HCT116 (cell line): ENCODE measurements around the gene SECISBP2L. TPM values are rescaled to one million over a fixed set of nuclear protein-coding genes. Genes with fewer than 3 reads are reported as not detected.

ENCODE experiments used
- ATAC-seq: fragments of 200-7000 bp; cut with Tn5 transposase; 2 replicates; pipeline ENCODE4 v1.9.1; 2020; ENCODE audit warnings: mild to moderate bottlenecking, moderate library complexity
- BruUV-seq: library from RNA; stranded (reverse); fragments of 400-500 nt; replicated peaks from 2 replicates; lab custom pipeline; 2021; lab: Mats Ljungman, UMichigan
- CTCF ChIA-PET: fragments of 300-600 bp; sonication (Branson Sonifier 250); formaldehyde crosslinking; loops from one replicate; lab custom pipeline; 2021; ENCODE audit warnings: antibody characterized with exemption; lab: Charles Lee
- POLR2A ChIA-PET: fragments of 300-600, 350-600 bp; sonication (Branson Sonifier 250); formaldehyde crosslinking; loops from one replicate; lab custom pipeline; 2021; ENCODE audit warnings: antibody characterized with exemption; lab: Charles Lee
- RAD21 ChIA-PET, 2 experiments: fragments of 300-600 bp; sonication (Branson Sonifier 250); formaldehyde crosslinking; loops; one replicate each; lab custom pipeline; 2023; ENCODE audit warnings: low total read pairs in 2 of 2; ENCODE audit not compliant: uncharacterized antibody in 2 of 2, unreplicated experiment in 2 of 2, low non-redundant PET in 1 of 2; lab: Charles Lee
- DNase-seq: peaks from one replicate; pipeline ENCODE4 v3.0.0-alpha.2; 2010; ENCODE audit warnings: low read depth, low spot score
- H2AFZ ChIP-seq: fragments of 200-600 bp; shearing (Covaris generic), sonication (generic); 2 replicates; pipeline ENCODE4 v1.6.1; 2017; ENCODE audit warnings: low read depth, mixed run types, mixed read lengths, antibody characterized with exemption, low read length; ENCODE audit not compliant: poor library complexity, severe bottlenecking
- H3K27ac ChIP-seq: 2 replicates; pipeline ENCODE4 v1.5.1; 2012; ENCODE audit warnings: low read depth, low read length
- H3K27me3 ChIP-seq: fragments of 200-600 bp; sonication (generic); 2 replicates; pipeline ENCODE4 v1.6.1; 2016; ENCODE audit warnings: mixed run types, low read length, mixed read lengths; ENCODE audit not compliant: insufficient read depth
- H3K36me3 ChIP-seq, 2 experiments: fragments of 200-500 bp in 1 of 2; fragments of 200-600 bp in 1 of 2; sonication (Bioruptor generic) in 1 of 2; sonication (generic) in 1 of 2; 2 replicates each; pipeline versions ENCODE4 v1.5.1 to v1.6.1; 2014 to 2016; ENCODE audit warnings: low read length in 2 of 2, inconsistent platforms in 1 of 2, mixed read lengths in 1 of 2, mixed run types in 1 of 2; ENCODE audit not compliant: insufficient read depth in 2 of 2, control insufficient read depth in 1 of 2
- H3K4me1 ChIP-seq, 2 experiments: fragments of 200-600 bp in 1 of 2; sonication (generic) in 1 of 2; 2 replicates each; pipeline versions ENCODE4 v1.5.1 to v1.6.1; 2012 to 2017; ENCODE audit warnings: low read length in 2 of 2, inconsistent platforms in 1 of 2, mild to moderate bottlenecking in 1 of 2, mixed read lengths in 1 of 2, mixed run types in 1 of 2, moderate library complexity in 1 of 2; ENCODE audit not compliant: insufficient read depth in 2 of 2, control insufficient read depth in 1 of 2
- H3K4me2 ChIP-seq: fragments of 200-600 bp; sonication (generic); 2 replicates; pipeline ENCODE4 v1.6.1; 2017; ENCODE audit warnings: mixed run types, low read length, mixed read lengths
- H3K4me3 ChIP-seq, 2 experiments: fragments of 200-600 bp in 1 of 2; sonication (generic) in 1 of 2; replicated peaks in 1 of 2; 2 replicates each; pipeline ENCODE4 v1.5.1; 2011 to 2016; ENCODE audit warnings: low read length in 2 of 2, control low read depth in 1 of 2, low read depth in 1 of 2, mild to moderate bottlenecking in 1 of 2, mixed read lengths in 1 of 2, mixed run types in 1 of 2
- H3K79me2 ChIP-seq: fragments of 200-600 bp; sonication (generic); 2 replicates; pipeline ENCODE4 v1.6.1; 2017; ENCODE audit warnings: mild to moderate bottlenecking, mixed run types, low read length, moderate library complexity, mixed read lengths; ENCODE audit not compliant: insufficient read depth
- H3K9ac ChIP-seq: fragments of 200-600 bp; sonication (generic); 2 replicates; pipeline ENCODE4 v1.6.1; 2016; ENCODE audit warnings: low read length, mixed read lengths
- H3K9me2 ChIP-seq: fragments of 200-600 bp; sonication (generic), shearing (Covaris generic); 2 replicates; pipeline ENCODE4 v1.6.1; 2017; ENCODE audit warnings: mixed run types, mild to moderate bottlenecking, moderate library complexity; ENCODE audit not compliant: insufficient read depth
- H3K9me3 ChIP-seq, 2 experiments: fragments of 200-500 bp in 1 of 2; fragments of 200-600 bp in 1 of 2; sonication (Bioruptor generic) in 1 of 2; sonication (generic) in 1 of 2; 2 replicates each; pipeline ENCODE4 v1.6.1; 2014 to 2017; ENCODE audit warnings: low read length in 2 of 2, mixed read lengths in 2 of 2, inconsistent platforms in 1 of 2, low read depth in 1 of 2, mild to moderate bottlenecking in 1 of 2, mixed run types in 1 of 2, moderate library complexity in 1 of 2; ENCODE audit not compliant: control insufficient read depth in 1 of 2, insufficient read depth in 1 of 2
- H4K20me1 ChIP-seq: fragments of 200-600 bp; sonication (generic), shearing (Covaris generic); 2 replicates; pipeline ENCODE4 v1.6.1; 2017; ENCODE audit warnings: mixed run types, mild to moderate bottlenecking, moderate library complexity; ENCODE audit not compliant: insufficient read depth
- CEBPB ChIP-seq: IDR thresholded peaks from 2 replicates; pipeline ENCODE4 v1.6.1; 2012; ENCODE audit warnings: low read depth
- EGR1 ChIP-seq: IDR thresholded peaks from 2 replicates; pipeline ENCODE4 v1.6.1; 2012; ENCODE audit warnings: low read depth
- ELF1 ChIP-seq: IDR thresholded peaks from 2 replicates; pipeline ENCODE4 v1.6.1; 2012; ENCODE audit warnings: low read depth, borderline replicate concordance
- FOSL1 ChIP-seq: IDR thresholded peaks from 2 replicates; pipeline ENCODE4 v1.6.1; 2012; ENCODE audit warnings: low read depth
- JUND ChIP-seq: IDR thresholded peaks from 2 replicates; pipeline ENCODE4 v1.6.1; 2012
- RAD21 ChIP-seq: IDR thresholded peaks from 2 replicates; pipeline ENCODE4 v1.6.1; 2012; ENCODE audit warnings: low read depth, mild to moderate bottlenecking
- ZFX ChIP-seq: fragments of 450-650 bp; IDR thresholded peaks from 2 replicates; pipeline ENCODE4 v1.6.1; 2017
- ZNF274 ChIP-seq: fragments of 200-500 bp; sonication (Bioruptor generic); IDR thresholded peaks from 2 replicates; pipeline ENCODE4 v1.6.1; 2014; ENCODE audit warnings: mild to moderate bottlenecking, low read depth, low read length, inconsistent platforms
- intact Hi-C: fragments of 100-400 bp; cut with micrococcal nuclease; formaldehyde crosslinking; loops from 2 replicates; pipeline ENCODE4 v1.10.0; 2022
- total RNA-seq: library from RNA; stranded (reverse); gene quantifications from one replicate; pipeline ENCODE4 v1.2.1, GENCODE V29; 2021; ENCODE audit not compliant: unreplicated experiment
- TF ChIP-seq, protein P1 (sequence below): IDR thresholded peaks from 2 replicates; pipeline ENCODE4 v1.6.1; 2012; ENCODE audit warnings: low read depth
- TF ChIP-seq, protein P2 (sequence below): IDR thresholded peaks from 2 replicates; pipeline ENCODE4 v1.6.1; 2012
- TF ChIP-seq, protein P3 (sequence below), 3 experiments: fragments of 200-600 bp in 1 of 3; sonication (generic) in 1 of 3; IDR thresholded peaks in 2 of 3; conservative IDR thresholded peaks in 1 of 3; 2 replicates each; pipeline ENCODE4 v1.5.1; 2012 to 2017; ENCODE audit warnings: low read depth in 2 of 3, low read length in 2 of 3, antibody characterized with exemption in 1 of 3, borderline replicate concordance in 1 of 3, control low read depth in 1 of 3, mild to moderate bottlenecking in 1 of 3, mixed read lengths in 1 of 3, mixed run types in 1 of 3, moderate library complexity in 1 of 3; ENCODE audit not compliant: insufficient read depth in 1 of 3
- TF ChIP-seq, protein P4 (sequence below): IDR thresholded peaks from 2 replicates; pipeline ENCODE4 v1.6.1; 2012

SECISBP2L gene
- total RNA-seq, 1 experiment from 2014 or later, result 22.9 TPM

DNA sequence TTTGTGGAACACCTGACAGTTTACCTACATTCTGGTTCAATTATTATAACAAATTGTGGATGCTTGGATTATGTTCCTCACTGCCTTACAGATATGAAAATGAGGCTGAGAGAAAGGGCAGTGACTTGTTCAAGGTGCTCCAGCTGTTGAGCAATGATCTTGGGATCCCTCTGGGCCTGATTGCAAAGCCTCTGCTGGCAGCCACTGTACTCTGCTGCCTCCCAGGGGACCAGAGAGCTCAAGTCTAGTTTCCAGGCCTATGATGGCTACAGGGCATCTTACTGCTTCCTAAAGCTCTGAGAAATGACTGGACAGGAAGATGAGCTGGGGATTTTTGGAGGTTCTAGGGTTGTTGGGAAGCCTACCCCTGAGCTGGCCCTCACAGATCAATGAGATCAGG, 80.3 kb downstream of the SECISBP2L start:
- Histone ChIP-seq H3K4me2 (no peak overlapping the region), H2AFZ (no peak overlapping the region), H3K9ac (no peak overlapping the region), H4K20me1 (no peaks in the 10 kb centered on the region), H3K27ac (no peak overlapping the region), H3K36me3 (no peaks in the 10 kb centered on the region), H3K9me3 (no peaks in the 10 kb centered on the region), H3K4me1 (peaks cover 4 to 18% of the 10 kb centered on the region in 2 experiments; a peak in 3 of 4 replicates), H3K79me2 (no peaks in the 10 kb centered on the region), H3K4me3 (no peak overlapping the region), H3K9me2 (no peaks in the 10 kb centered on the region), H3K27me3 (no peaks in the 10 kb centered on the region)
- peak; percentile 23 for DNase-seq
- intact Hi-C loops, result loop anchor here (1.0 to 10.0 kb wide), 2 partner anchors 104 to 611 kb away; no protein-coding TSS in a partner anchor
- BruUV-seq, result no TSS peak
- RAD21 ChIA-PET, result interaction anchor here (0.6 to 1.5 kb wide), 2 partner anchors 88 to 179 kb away, joined by 4 to 5 read pairs; partner anchors contain the start of gene EID1 (in 1 of the 2)
- peak; percentile 41; the same call in 1 of the 2 replicates for ATAC-seq
- CTCF ChIA-PET, result interaction anchor here (0.7 to 5.2 kb wide), 8 partner anchors 9 to 608 kb away, joined by 3 to 68 read pairs (median 5); partner anchors contain the start of genes CEP152 and EID1
- TF ChIP-seq, protein P1, sequence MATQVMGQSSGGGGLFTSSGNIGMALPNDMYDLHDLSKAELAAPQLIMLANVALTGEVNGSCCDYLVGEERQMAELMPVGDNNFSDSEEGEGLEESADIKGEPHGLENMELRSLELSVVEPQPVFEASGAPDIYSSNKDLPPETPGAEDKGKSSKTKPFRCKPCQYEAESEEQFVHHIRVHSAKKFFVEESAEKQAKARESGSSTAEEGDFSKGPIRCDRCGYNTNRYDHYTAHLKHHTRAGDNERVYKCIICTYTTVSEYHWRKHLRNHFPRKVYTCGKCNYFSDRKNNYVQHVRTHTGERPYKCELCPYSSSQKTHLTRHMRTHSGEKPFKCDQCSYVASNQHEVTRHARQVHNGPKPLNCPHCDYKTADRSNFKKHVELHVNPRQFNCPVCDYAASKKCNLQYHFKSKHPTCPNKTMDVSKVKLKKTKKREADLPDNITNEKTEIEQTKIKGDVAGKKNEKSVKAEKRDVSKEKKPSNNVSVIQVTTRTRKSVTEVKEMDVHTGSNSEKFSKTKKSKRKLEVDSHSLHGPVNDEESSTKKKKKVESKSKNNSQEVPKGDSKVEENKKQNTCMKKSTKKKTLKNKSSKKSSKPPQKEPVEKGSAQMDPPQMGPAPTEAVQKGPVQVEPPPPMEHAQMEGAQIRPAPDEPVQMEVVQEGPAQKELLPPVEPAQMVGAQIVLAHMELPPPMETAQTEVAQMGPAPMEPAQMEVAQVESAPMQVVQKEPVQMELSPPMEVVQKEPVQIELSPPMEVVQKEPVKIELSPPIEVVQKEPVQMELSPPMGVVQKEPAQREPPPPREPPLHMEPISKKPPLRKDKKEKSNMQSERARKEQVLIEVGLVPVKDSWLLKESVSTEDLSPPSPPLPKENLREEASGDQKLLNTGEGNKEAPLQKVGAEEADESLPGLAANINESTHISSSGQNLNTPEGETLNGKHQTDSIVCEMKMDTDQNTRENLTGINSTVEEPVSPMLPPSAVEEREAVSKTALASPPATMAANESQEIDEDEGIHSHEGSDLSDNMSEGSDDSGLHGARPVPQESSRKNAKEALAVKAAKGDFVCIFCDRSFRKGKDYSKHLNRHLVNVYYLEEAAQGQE, result no peak
- TF ChIP-seq FOSL1, result no peak
- TF ChIP-seq, protein P2, sequence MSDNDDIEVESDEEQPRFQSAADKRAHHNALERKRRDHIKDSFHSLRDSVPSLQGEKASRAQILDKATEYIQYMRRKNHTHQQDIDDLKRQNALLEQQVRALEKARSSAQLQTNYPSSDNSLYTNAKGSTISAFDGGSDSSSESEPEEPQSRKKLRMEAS, result no peak
- TF ChIP-seq ELF1, result no peak
- TF ChIP-seq RAD21, result peak; percentile 64
- TF ChIP-seq ZFX, result no peak
- no peak for TF ChIP-seq EGR1
- no peak for TF ChIP-seq JUND
- TF ChIP-seq, protein P3, sequence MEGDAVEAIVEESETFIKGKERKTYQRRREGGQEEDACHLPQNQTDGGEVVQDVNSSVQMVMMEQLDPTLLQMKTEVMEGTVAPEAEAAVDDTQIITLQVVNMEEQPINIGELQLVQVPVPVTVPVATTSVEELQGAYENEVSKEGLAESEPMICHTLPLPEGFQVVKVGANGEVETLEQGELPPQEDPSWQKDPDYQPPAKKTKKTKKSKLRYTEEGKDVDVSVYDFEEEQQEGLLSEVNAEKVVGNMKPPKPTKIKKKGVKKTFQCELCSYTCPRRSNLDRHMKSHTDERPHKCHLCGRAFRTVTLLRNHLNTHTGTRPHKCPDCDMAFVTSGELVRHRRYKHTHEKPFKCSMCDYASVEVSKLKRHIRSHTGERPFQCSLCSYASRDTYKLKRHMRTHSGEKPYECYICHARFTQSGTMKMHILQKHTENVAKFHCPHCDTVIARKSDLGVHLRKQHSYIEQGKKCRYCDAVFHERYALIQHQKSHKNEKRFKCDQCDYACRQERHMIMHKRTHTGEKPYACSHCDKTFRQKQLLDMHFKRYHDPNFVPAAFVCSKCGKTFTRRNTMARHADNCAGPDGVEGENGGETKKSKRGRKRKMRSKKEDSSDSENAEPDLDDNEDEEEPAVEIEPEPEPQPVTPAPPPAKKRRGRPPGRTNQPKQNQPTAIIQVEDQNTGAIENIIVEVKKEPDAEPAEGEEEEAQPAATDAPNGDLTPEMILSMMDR (IDR thresholded peaks at IDR 0.05 in 2 of 3, conservative IDR thresholded peaks at IDR 0.05 in 1 of 3; ENCODE audit: borderline replicate concordance in 1 of 3, insufficient read depth in 1 of 3, low read depth in 2 of 3, low read length in 2 of 3), result peak; percentile 8 to 40 (median 35); a peak in 3 of 6 replicates
- TF ChIP-seq ZNF274, result no peak
- peak; percentile 37; the same call in 1 of the 2 replicates for TF ChIP-seq CEBPB
- TF ChIP-seq, protein P4, sequence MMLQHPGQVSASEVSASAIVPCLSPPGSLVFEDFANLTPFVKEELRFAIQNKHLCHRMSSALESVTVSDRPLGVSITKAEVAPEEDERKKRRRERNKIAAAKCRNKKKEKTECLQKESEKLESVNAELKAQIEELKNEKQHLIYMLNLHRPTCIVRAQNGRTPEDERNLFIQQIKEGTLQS, result no peak
- TF ChIP-seq, all 23 proteins: peak for 3
- POLR2A ChIA-PET, result interaction anchor here (2.2 kb wide), 1 partner anchor 9 kb away, joined by 8 read pairs; no protein-coding TSS in a partner anchor
